DND-41 (cell line): ENCODE data around the gene MIPOL1.

Experiments
- CTCF ChIP-seq: IDR thresholded peaks from 2 replicates; pipeline ENCODE4 v1.5.1; 2012; ENCODE audit warnings: borderline replicate concordance, low read length, moderate library complexity, mild to moderate bottlenecking; ENCODE audit not compliant: poor library complexity, severe bottlenecking; ENCODE audit errors: extremely low read depth
- EZH2 ChIP-seq: IDR thresholded peaks from 3 replicates; pipeline ENCODE4 v1.6.1; 2012; ENCODE audit warnings: borderline replicate concordance, low read depth, mild to moderate bottlenecking, moderate library complexity, low read length, inconsistent platforms; ENCODE audit not compliant: severe bottlenecking

- TF ChIP-seq EZH2 = no peak
- no peak for TF ChIP-seq CTCF
Measured at GRCh38 chr14:37201724-37202123, 4.0 kb downstream of the MIPOL1 start.
